GM12891 (cell line): ENCODE measurements around the gene INSR.
"Not testable (repeated sequence)": the region's sequence is repeated elsewhere in the genome, so short reads cannot be mapped to it uniquely, and the experiment has no call there.

ENCODE experiments used
- DNase-seq: peaks from one replicate; pipeline ENCODE4 v3.0.0; 2011; ENCODE audit warnings: low spot score; ENCODE audit not compliant: insufficient read length
- FAIRE-seq: peaks from 2 replicates; lab custom pipeline; 2011; peaks lifted over from hg19 to GRCh38; lab: Jason Lieb, UNC
- PAX5 ChIP-seq: IDR thresholded peaks from 2 replicates; pipeline ENCODE4 v1.6.1; 2011; ENCODE audit warnings: low read length, moderate library complexity, mild to moderate bottlenecking; ENCODE audit not compliant: insufficient read depth, severe bottlenecking
- POLR2A ChIP-seq: IDR thresholded peaks from 2 replicates; pipeline ENCODE4 v1.6.1; 2011; ENCODE audit warnings: low read depth, low read length, control low read depth
- POLR2AphosphoS5 ChIP-seq: IDR thresholded peaks from 2 replicates; pipeline ENCODE4 v1.6.1; 2011; ENCODE audit warnings: low read depth, low read length, control low read depth
- POU2F2 ChIP-seq: IDR thresholded peaks from 2 replicates; pipeline ENCODE4 v1.6.1; 2011; ENCODE audit warnings: low read depth, mild to moderate bottlenecking, control low read depth, low read length, moderate library complexity
- SPI1 ChIP-seq: IDR thresholded peaks from 2 replicates; pipeline ENCODE4 v1.6.1; 2011; ENCODE audit warnings: low read depth, low read length, control low read depth
- TAF1 ChIP-seq: IDR thresholded peaks from 2 replicates; pipeline ENCODE4 v1.6.1; 2011; ENCODE audit warnings: low read depth, low read length, control low read depth

INSR gene

DNA sequence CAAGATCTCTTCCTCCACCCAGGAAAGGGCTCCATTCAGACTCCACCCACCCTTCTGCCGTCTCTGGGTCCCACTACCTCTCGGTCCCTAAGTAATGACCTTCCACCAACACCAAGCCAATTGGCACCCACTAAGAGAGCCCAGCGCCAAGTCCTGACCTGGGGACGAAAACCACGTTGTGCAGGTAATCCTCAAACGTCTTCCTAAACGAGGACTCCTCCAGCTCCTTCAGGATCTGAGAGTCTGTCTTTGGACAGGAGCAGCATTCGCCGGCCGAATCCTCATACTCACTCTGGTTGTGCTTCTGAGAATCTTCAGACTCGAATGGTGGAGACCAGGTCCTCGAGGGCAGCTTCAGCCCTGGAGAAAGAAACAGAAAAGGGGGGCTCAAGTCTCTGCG is 141.6 kb downstream of the INSR start:
- TF ChIP-seq POLR2AphosphoS5: no peak
- no peak for TF ChIP-seq PAX5
- no peak for TF ChIP-seq POU2F2
- no peak for TF ChIP-seq POLR2A
- no peak for TF ChIP-seq TAF1
- TF ChIP-seq SPI1: no peak
- DNase-seq (no peak), FAIRE-seq (no peak)

- DNase-seq (no peak), FAIRE-seq (no peak)
- no peak for TF ChIP-seq POLR2A
- TF ChIP-seq TAF1: no peak
- TF ChIP-seq POLR2AphosphoS5: no peak
- TF ChIP-seq POU2F2: no peak
- no peak for TF ChIP-seq SPI1
- TF ChIP-seq PAX5: no peak
Measured at GRCh38 chr19:7149956-7150705, 144.1 kb downstream of the INSR start.

- not testable (repeated sequence) for DNase-seq, FAIRE-seq
Measured at GRCh38 chr19:7147119-7147675, 147.0 kb downstream of the INSR start.

GRCh38 chr19:7146086-7146485 is 148.1 kb downstream of the INSR start:
- DNase-seq, FAIRE-seq: not testable (repeated sequence)

GRCh38 chr19:7145494-7145893 is 148.7 kb downstream of the INSR start:
- no peak for DNase-seq
- TF ChIP-seq POU2F2 (no peak), POLR2A (no peak), POLR2AphosphoS5 (no peak), SPI1 (no peak), PAX5 (no peak), TAF1 (no peak)
- FAIRE-seq: no peak

DNA sequence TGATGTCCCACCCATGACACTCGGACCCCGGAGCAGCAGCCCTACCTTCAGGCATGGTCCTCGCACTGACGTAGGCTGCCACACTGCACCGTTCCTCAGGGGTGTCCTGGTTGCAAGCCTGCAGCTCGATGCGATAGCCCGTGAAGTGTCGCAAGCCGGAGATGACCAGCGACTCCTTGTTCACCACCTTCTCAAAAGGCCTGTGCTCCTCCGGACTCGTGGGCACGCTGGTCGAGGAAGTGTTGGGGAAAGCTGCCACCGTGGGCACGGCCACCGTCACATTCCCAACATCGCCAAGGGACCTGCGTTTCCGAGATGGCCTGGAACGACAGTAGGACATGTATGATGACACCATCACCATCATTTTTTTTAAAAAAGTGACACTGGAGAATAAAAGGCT is 151.4 kb downstream of the INSR start:
- no peak for TF ChIP-seq POLR2A
- DNase-seq (no peak), FAIRE-seq (no peak)

GRCh38 chr19:7140137-7140536 is 154.1 kb downstream of the INSR start:
- FAIRE-seq (no peak), DNase-seq (no peak)
- TF ChIP-seq PAX5: no peak
- TF ChIP-seq POU2F2: no peak
- no peak for TF ChIP-seq SPI1
- TF ChIP-seq TAF1: no peak

DNA sequence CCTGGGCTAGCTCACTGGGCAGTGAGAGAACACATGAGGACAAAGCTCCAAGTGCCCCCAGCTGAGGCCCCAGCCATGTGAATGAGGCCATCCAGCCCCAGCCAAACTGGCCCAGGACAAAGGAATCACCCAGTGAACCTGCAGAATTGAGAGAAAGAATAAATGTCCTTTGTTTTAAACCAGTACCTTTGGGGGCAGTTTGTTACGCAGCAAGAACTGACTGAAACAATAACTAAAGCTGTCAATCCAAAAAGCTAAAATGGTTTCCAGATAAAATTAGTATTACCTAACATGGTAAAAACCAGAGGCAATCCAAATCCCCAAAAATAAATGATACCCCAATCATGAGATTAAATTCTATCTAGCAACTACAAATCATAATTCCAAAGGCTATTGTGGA is 155.1 kb downstream of the INSR start:
- no peak for TF ChIP-seq POU2F2
- no peak for TF ChIP-seq SPI1
- TF ChIP-seq POLR2AphosphoS5: no peak
- FAIRE-seq: no peak
- DNase-seq: no peak

DNA sequence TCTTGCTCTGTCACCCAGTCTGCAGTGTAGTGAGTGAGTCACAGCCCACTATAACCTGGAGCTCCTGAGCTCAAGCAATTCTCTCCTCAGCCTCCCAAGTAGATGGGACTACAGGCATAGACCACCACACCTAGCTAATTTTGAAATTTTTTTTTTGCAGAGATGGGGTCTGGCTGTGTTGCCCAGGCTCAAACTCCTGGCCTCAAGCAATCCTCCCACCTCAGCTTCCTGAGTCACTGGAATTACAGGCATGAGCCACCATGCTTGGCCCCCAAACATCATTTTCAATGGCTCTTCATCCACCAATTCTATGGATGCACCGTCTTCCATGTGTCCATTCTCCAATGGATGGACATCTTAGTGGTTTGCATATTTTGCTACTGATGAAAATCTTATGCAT is 155.8 kb downstream of the INSR start:
- DNase-seq: no peak
- no peak for FAIRE-seq
- TF ChIP-seq PAX5: no peak
- TF ChIP-seq POU2F2: no peak
- TF ChIP-seq POLR2A: no peak
- TF ChIP-seq TAF1: no peak
- no peak for TF ChIP-seq SPI1
- TF ChIP-seq POLR2AphosphoS5: no peak

DNA sequence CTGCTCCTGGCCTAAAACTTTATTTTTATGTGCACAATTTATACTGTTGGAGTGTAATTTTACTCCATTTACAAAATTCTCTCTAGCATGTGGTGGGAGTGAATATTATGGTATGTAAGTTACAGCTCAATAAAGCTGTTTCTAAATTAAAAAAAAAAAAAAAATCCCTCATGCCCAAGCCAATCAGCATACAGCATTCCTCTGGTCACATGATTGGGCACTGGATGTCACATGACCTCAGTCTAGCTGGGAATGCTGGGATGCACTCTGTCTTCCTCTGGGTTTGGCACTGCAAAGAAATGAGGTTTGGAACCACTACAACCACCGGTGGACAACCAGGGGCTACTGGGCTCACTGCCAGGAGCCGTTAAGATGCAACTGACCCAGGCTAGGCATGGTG is 157.1 kb downstream of the INSR start:
- FAIRE-seq: no peak
- no peak for DNase-seq
- TF ChIP-seq POLR2AphosphoS5 (no peak), POU2F2 (no peak), POLR2A (no peak), TAF1 (no peak), PAX5 (no peak), SPI1 (no peak)

GRCh38 chr19:7132054-7132453 is 162.2 kb downstream of the INSR start:
- TF ChIP-seq POLR2A: no peak
- TF ChIP-seq SPI1: no peak
- TF ChIP-seq POU2F2: no peak
- no peak for TF ChIP-seq TAF1
- DNase-seq (no peak), FAIRE-seq (no peak)
